GM12865 (cell line): ENCODE results near the gene KLHL14.

Experiments
- DNase-seq: peaks from one replicate; pipeline ENCODE4 v3.0.0; 2010; ENCODE audit warnings: low read depth
- H3K4me3 ChIP-seq: 2 replicates; pipeline ENCODE4 v1.5.1; 2011; ENCODE audit warnings: mild to moderate bottlenecking, low read depth, low read length, control low read depth
- TF ChIP-seq, protein P1 (sequence below): IDR thresholded peaks from 2 replicates; pipeline ENCODE4 v1.5.1; 2011; ENCODE audit warnings: low read length, control low read depth, low read depth, inconsistent platforms; ENCODE audit not compliant: insufficient read depth; ENCODE audit errors: missing control alignments

The KLHL14 gene

DNA sequence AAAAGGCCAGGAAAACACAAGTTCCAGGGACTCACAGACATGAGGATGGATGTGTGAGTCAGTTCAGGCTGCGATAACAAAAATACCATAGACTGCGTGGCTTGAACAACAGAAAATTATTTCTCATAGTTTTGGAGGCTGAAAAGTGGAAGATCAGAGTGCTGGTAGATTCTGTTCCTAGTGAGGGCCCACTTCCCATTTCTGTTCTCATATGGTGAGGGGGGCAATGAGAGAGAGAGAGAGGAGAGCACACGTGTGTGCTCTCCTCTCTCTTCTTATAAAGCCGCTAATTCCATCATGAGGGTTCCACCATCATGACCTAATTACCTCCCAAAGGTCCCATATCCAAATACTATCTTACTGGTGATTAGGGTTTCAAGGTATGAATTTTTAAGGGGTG is 23.0 kb downstream of the KLHL14 start:
- no peak overlapping the region for H3K4me3 ChIP-seq
- TF ChIP-seq, protein P1, sequence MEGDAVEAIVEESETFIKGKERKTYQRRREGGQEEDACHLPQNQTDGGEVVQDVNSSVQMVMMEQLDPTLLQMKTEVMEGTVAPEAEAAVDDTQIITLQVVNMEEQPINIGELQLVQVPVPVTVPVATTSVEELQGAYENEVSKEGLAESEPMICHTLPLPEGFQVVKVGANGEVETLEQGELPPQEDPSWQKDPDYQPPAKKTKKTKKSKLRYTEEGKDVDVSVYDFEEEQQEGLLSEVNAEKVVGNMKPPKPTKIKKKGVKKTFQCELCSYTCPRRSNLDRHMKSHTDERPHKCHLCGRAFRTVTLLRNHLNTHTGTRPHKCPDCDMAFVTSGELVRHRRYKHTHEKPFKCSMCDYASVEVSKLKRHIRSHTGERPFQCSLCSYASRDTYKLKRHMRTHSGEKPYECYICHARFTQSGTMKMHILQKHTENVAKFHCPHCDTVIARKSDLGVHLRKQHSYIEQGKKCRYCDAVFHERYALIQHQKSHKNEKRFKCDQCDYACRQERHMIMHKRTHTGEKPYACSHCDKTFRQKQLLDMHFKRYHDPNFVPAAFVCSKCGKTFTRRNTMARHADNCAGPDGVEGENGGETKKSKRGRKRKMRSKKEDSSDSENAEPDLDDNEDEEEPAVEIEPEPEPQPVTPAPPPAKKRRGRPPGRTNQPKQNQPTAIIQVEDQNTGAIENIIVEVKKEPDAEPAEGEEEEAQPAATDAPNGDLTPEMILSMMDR, result no peak

DNA sequence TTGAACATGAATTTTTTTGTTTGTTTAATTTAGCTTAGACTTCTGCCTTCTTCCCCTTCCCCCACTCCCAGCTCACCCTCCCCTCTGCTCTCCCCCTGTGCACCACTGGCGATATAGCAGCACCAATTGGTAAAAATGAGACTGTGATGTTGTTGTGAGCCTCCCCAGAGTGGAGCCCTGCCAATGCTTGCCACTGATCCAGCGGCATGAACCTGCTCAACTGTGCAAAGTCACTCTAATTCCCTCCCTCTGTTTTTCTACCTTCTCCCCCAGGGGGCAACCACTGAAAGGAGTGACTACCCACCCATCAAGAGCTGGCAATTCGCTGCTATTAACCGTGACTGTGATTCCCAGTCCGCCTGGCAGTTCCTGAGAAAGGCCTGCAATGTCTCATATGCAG is 30.2 kb downstream of the KLHL14 start:
- TF ChIP-seq, protein P1, result no peak
- DNase-seq, result no peak
- H3K4me3 ChIP-seq, result no peak overlapping the region

More for the DNA sequence above, 23.0 kb downstream of the KLHL14 start:
- no peak for DNase-seq

DNA sequence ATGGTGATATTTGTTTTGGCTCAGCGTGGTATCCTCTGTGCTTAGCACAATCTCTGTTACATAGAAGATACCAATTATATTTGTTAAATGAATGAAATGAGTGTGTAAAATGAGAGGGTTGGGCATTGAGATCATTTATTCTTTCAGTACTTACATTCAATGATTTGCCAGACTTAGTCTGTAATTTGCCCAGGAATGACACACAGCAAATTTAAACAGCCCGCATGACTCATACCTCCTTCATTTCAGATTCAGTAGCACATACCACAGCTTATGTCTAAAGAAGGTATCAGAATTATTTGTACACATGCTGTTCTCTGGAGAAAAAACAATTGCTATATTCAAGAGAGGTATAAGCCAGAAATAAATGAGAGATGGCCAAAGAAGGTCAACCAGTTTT is 37.0 kb downstream of the KLHL14 start:
- TF ChIP-seq, protein P1, result no peak
- no peak for DNase-seq
- no peak overlapping the region for H3K4me3 ChIP-seq

DNA sequence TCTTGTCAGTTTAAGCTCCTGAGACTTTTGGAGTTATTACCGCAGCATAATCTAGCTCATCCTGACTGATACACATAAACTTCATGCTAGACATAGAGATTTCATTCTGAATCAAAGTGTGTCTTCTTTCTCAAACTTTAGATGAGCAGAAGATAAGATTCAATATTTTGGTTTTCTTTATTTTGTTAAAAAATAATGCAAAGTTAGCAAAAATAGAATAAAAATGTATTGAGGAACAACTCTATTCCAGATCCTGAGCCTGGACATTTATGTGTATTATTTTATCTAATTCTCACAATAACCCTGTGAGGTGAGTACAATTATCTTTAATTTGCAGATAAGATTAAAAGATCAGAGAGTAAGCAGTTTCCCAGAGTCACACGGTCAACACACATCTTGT is 38.4 kb downstream of the KLHL14 start:
- H3K4me3 ChIP-seq, result no peak overlapping the region
- no peak for DNase-seq
- TF ChIP-seq, protein P1, result no peak

DNA sequence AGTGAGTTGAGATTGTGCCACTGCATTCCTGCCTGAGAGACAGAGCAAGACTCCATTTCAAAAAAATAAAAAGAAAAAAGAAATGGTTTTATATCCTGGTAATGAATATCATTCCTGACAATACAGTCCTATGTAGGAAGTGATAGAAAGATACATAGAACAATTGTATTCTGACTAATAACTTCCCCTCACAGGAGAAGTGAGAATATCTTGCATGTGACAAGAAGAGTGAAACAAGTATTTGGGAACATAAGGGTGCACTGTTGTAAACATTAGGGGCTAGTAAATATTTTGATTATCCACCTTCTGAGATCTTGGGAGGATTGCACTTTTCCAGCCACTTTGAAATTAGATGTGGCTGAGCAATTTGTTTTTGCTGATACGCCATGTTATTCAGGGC is 40.7 kb downstream of the KLHL14 start:
- DNase-seq, result no peak
- TF ChIP-seq, protein P1, result no peak
- H3K4me3 ChIP-seq, result no peak overlapping the region

DNA sequence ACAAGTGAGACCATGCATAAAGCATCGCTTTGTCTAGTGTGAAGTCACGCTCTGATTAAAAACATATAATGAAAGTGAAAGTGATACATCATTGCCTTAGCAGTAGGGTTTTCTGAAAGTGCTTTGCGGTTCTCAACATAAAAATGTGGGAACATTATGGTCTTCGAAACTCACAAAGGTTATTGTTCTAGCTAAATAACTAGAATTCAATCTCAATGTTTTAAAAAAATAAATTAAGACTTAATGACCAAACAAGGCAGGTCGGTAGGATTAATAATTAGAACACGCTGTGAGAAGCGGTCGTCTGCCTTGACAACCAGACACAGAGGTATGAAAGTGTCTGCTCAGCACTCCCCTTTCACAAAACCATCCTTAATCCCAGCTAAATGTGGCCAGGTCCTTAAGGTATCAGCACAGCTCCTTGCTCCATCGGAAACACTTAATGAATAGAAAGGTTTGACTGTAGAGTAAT is 42.2 kb downstream of the KLHL14 start:
- H3K4me3 ChIP-seq, result peak overlapping the region; percentile 14; the same call in 1 of the 2 replicates
- TF ChIP-seq, protein P1, result no peak
- DNase-seq, result peak; percentile 44

DNA sequence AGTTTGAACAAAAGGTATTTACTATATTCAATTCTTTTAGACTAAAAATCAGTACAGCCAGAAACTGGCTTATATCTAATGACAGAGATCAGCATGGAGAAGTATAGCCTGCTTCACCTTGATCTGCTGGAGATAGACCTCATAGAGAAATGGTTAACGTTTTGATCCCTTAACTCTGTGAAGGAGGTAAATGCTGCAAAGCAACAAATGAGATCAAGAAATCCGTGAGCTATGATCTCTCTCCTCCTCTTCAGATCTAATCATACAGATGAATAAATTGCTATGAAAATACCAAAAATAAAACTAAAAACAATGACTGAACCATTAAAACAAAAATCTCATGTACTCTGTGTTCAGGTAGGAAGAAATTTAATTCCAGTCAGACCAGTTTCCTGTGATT is 42.8 kb downstream of the KLHL14 start:
- no peak for DNase-seq
- TF ChIP-seq, protein P1, result no peak

More for the DNA sequence above, 42.8 kb downstream of the KLHL14 start:
- no peak overlapping the region for H3K4me3 ChIP-seq
